ENCODE results near the gene ZNF106. TPM values are rescaled to one million over a fixed set of nuclear protein-coding genes. Genes with fewer than 3 reads are reported as not detected.

Gene ZNF106
- total RNA-seq, 1 donor from 2014 or later: 92.2 TPM

GRCh38 chr15:42456971-42457370 lies 34.0 kb downstream of the ZNF106 start:
- H3K36me3 ChIP-seq: peaks cover 12% of the 10 kb centered on the region
- peak overlapping the region; percentile 81 for H3K27ac ChIP-seq
- no peak for DNase-seq
- ATAC-seq: peak in 1 of 2 donors; percentile 51
- H3K9me3 ChIP-seq: no peaks in the 10 kb centered on the region
- TF ChIP-seq CTCF (IDR thresholded peaks at IDR 0.05): no peak
- intact Hi-C loops (cut with DNase I): no loop called here
- no peaks in the 10 kb centered on the region for H3K27me3 ChIP-seq (ENCODE audit: low read depth)
- peak overlapping the region; percentile 41 for H3K4me3 ChIP-seq
- H3K4me1 ChIP-seq: peaks cover 17% of the 10 kb centered on the region

- intact Hi-C loops (cut with DNase I): no loop called here
- H3K27ac ChIP-seq: peak overlapping the region; percentile 81
- no peaks in the 10 kb centered on the region for H3K9me3 ChIP-seq
- H3K27me3 ChIP-seq (ENCODE audit: low read depth): no peaks in the 10 kb centered on the region
- ATAC-seq: no peak
- H3K36me3 ChIP-seq: peaks cover 13% of the 10 kb centered on the region
- H3K4me3 ChIP-seq: peak overlapping the region; percentile 41
- H3K4me1 ChIP-seq: peaks cover 17% of the 10 kb centered on the region
- no peak for TF ChIP-seq CTCF (IDR thresholded peaks at IDR 0.05)
- DNase-seq: no peak
These were observed 34.4 kb downstream of the ZNF106 start for GRCh38 chr15:42456531-42456930.

- DNase-seq (no peak), ATAC-seq (no peak)
- intact Hi-C loops (cut with DNase I): no loop called here
- Histone ChIP-seq H3K9me3 (no peaks in the 10 kb centered on the region), H3K27ac (no peak overlapping the region), H3K36me3 (peaks cover 40% of the 10 kb centered on the region), H3K27me3 (ENCODE audit: low read depth) (no peaks in the 10 kb centered on the region), H3K4me3 (no peak overlapping the region), H3K4me1 (peaks cover 28% of the 10 kb centered on the region)
- TF ChIP-seq CTCF (IDR thresholded peaks at IDR 0.05): no peak
These were observed 37.1 kb downstream of the ZNF106 start for GRCh38 chr15:42453826-42454225.

GRCh38 chr15:42450425-42450790 lies 40.5 kb downstream of the ZNF106 start:
- Histone ChIP-seq H3K9me3 (no peaks in the 10 kb centered on the region), H3K4me1 (peaks cover 11% of the 10 kb centered on the region), H3K27me3 (ENCODE audit: low read depth) (no peaks in the 10 kb centered on the region), H3K27ac (peak overlapping the region; percentile 54), H3K36me3 (peaks cover 74% of the 10 kb centered on the region), H3K4me3 (no peak overlapping the region)
- DNase-seq: no peak
- intact Hi-C loops (cut with DNase I): no loop called here
- TF ChIP-seq CTCF (IDR thresholded peaks at IDR 0.05): no peak
- ATAC-seq: peak; percentile 42 to 82

- H3K27me3 ChIP-seq (ENCODE audit: low read depth): no peaks in the 10 kb centered on the region
- TF ChIP-seq CTCF (IDR thresholded peaks at IDR 0.05): no peak
- H3K36me3 ChIP-seq: peaks cover 80% of the 10 kb centered on the region
- ATAC-seq (peak; percentile 78 to 80), DNase-seq (peak; percentile 45)
- H3K27ac ChIP-seq: peak overlapping the region; percentile 54
- H3K9me3 ChIP-seq: no peaks in the 10 kb centered on the region
- peaks cover 11% of the 10 kb centered on the region for H3K4me1 ChIP-seq
- peak overlapping the region; percentile 9 for H3K4me3 ChIP-seq
- intact Hi-C loops (cut with DNase I): no loop called here
These were observed 41.0 kb downstream of the ZNF106 start for GRCh38 chr15:42449770-42450424.

Data from lower lobe of right lung (tissue), 2 donors.